ENCODE measurements around the gene ZNF302.
"Not testable (repeated sequence)": the region's sequence is repeated elsewhere in the genome, so short reads cannot be mapped to it uniquely, and the experiment has no call there.

ZNF302 gene

DNA sequence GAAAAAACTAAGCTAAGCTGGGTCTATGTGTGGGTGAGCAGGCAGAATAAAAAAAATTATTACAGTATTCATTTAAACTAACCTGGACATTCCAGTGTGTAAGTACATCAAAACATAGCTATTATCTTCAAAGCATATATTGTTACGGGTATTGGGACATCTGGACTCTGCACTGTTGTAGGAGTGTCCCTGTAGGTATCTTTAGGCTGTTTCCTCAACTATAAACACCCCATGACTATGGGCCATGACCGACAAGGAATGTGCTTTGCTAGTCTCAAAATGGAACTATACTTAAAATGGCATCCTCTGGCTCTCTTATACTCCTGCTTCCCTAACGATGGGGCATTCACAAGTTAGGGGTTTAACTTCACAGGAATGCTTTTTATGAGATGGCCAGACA is 3.9 kb upstream of the ZNF302 start:
- DNase-seq = no peak

GRCh38 chr19:34675250-34675649 is 2.2 kb upstream of the ZNF302 start:
- no peak for DNase-seq

GRCh38 chr19:34675919-34676318 is 1.6 kb upstream of the ZNF302 start:
- no peak for DNase-seq

GRCh38 chr19:34676697-34677385 is 637 bp upstream of the ZNF302 start, which contains the start of gene SCGB2B2:
SCGB2B2 (minus strand) TSS chr19:34677159; CDS start chr19:34594563, 82,596 bp downstream.
- peak; percentile 100 for DNase-seq

- DNase-seq = no peak
Measured at GRCh38 chr19:34678085-34678412, 571 bp downstream of the ZNF302 start.

- DNase-seq = no peak
Measured at GRCh38 chr19:34678421-34678820, 943 bp downstream of the ZNF302 start.

DNA sequence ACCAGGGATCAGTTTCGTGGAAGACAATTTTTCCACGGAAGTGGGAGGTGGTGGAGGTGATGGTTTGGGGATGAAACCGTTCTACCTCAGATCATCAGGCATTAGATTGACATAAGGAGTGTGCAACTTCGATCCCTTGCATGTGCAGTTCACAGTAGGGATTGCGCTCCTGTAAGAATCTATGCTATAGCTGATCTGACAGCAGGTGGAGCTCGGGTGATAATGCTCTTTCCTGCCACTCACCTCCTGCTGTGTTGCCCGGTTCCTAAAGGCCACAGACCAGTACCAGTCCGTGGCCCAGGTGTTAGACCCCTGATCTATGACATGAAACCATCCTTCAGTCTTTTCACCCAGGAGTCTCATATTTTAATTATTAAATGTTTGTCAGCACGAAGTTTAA is 4.0 kb downstream of the ZNF302 start:
- DNase-seq = no peak

- DNase-seq = not testable (repeated sequence)
Measured at GRCh38 chr19:34685266-34685665, 7.8 kb downstream of the ZNF302 start.

DNA sequence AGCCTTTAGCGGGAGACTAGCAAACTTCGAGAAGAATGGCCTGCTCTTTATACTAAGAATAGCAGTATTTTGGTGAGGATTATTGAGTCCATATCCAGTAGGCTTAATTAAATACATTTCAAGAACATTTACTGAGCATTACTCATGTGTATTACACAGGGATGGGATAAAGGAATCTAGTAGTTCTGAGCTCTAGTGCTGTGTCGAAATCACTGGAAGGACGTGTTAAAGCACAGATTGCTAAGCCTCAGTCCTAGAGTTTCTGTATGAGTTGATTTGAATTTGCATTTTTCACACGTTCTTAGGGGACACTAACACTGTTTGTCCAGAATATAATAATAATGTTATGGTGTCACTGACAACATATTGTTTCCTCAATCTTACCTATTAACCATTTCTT is 9.0 kb downstream of the ZNF302 start:
- no peak for DNase-seq

DNA sequence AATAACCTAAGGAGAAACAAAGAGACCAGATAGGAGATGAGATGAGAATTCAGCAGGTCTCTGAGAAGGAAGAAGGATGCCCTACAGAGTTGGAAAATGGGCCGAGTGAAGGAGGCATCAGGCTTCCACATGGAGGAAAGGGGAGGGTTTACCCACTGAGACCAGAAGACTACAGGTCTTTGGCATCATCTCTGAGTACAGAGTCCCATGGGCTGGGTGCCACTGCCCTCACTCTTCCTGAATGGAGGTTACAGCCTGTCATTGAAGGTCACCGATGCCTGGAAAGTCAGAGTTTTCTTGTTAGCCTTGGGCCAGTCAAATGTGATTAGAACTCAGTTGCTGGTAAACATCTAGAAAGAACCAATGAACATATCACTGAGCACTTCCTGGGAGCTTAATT is 9.9 kb downstream of the ZNF302 start:
- no peak for DNase-seq

DNA sequence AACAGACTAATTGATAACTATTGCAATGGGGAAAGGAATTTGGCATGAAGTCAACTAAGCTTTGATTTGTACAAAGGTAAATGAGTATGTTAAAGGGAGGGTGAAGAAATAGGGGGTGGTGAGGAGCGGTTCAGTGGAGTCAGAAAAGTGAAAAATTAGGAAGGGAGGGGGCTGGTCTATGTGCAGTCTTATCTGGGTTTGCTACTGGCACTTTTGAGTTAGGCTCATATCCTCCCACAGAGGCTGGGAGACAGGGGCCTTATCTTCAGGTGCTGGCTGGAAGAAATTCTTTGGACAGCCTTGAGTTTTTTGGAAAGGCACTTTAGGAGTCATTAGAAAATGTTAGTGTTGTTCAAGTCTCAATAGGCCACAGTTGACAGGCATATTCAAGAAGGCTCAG is 11.1 kb downstream of the ZNF302 start:
- DNase-seq = no peak

GRCh38 chr19:34690372-34690771 is 12.9 kb downstream of the ZNF302 start:
- no peak for DNase-seq

DNA sequence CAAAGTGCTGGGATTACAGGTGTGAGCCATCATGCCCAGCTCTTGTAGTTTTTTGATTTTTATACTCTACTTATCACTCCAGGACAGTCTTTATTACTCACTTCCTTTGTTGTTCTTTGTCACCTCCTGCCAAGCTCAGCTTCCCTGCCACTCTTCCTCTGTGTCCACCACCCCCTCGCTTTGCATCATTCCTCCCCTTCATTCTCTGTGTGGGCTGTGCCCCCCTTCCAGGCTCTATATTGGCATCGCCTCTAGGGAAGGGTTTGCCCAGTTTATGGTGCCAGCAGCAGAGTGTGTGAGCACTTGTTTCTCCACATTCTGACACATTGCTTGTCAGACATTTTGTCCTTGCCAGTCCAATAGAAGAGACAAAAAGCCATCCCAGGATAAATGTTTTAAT is 15.1 kb downstream of the ZNF302 start:
- DNase-seq = no peak

DNA sequence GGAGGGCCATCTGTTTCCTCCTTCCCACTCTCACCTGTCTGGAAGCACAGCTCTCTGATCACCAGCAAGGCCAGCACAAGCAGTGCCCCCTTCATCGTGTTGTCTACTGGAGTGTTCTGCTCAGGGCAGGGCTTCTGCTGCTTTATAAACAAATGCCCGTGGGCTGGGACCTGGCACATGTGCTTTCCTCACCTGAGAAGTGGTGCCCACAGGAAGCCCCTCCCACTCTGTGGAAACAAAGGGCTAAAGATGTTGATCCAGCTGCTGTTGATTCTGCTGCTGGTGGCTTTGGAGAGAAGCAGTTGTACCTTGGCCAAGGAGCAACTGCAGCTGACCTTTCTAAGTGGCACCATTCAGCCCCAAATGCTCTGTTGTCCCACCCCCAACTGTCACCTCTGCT is 30.2 kb downstream of the ZNF302 start:
- no peak for DNase-seq

DNA sequence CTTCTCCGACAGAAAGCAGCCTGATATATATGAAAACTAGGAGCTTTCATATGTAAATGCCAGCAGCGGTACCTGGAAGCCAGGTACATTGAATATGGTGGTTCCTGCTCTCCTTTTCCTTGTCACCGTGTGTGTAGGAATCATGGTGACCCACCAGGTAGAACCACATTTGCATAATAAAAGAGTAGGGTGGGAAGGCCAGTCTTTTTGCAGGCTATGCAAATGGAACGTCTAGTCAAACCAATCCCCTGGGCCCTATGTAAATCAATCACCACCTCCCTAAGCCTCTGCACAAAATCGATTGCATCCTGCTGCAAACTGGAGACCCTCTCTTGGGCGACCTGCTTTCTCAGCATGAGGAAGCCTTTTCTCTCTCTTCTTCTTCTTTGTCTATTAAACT is 34.4 kb downstream of the ZNF302 start:
- DNase-seq = no peak

- peak; percentile 27 for DNase-seq
Measured at GRCh38 chr19:34712395-34713261, 35.1 kb downstream of the ZNF302 start.

GRCh38 chr19:34713262-34713637 is 35.8 kb downstream of the ZNF302 start:
- DNase-seq = no peak

DNA sequence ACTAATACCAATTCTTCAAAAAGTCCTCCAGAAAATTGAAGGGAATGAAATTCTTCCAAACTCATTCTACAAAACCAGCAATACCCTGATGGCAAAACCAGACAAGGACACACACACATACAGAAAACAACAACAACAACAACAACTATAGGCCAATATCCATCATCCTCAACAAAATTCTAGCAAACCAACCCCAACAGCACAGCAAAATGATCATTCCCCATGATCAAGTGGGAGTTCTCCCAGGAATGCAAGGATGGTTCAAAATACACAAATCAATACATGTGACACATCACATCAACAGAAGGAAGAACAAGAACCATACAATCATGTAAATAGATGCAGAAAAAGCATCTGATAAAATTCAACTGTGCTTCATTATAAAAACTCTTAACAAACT is 37.9 kb downstream of the ZNF302 start:
- DNase-seq = no peak

DNA sequence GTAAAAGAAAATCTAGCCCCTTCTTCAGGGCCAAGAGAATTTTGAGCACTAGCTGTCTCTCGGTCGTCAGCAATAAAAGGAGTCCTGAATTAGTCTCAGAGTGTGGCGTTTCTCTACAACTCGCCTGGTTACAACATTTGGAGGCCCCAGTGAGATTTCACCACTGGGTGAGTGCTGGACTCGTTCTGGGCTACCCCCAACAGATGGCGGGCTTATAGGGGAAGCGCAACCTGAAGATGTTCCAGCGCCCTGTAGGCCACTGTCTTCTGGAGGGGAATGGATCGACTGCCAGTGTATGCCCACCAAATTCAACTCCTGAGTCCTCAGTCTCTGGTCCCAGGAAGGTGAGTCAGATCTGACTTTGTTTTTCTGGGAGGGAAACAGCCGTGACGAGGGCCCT is 44.9 kb downstream of the ZNF302 start:
- no peak for DNase-seq

DNA sequence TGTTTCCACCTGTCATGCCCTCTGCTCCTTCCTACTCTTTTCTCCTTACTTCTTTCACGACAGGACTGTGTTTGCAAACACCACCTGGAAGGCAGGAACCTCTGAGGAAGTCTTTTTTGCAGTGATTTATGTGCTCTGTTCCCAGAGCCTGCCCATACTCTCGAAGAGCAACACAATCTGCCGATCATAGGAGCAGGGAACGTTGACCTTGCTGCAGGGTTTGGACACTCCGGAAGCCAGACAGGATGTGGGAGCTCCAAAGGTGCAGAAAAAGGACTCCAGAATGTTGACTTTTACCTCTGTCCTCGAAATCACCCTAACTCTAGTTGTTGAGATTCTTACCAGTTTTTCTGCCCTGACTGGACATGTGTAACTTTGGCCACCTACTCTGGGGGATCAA is 47.9 kb downstream of the ZNF302 start:
- DNase-seq = no peak

DNA sequence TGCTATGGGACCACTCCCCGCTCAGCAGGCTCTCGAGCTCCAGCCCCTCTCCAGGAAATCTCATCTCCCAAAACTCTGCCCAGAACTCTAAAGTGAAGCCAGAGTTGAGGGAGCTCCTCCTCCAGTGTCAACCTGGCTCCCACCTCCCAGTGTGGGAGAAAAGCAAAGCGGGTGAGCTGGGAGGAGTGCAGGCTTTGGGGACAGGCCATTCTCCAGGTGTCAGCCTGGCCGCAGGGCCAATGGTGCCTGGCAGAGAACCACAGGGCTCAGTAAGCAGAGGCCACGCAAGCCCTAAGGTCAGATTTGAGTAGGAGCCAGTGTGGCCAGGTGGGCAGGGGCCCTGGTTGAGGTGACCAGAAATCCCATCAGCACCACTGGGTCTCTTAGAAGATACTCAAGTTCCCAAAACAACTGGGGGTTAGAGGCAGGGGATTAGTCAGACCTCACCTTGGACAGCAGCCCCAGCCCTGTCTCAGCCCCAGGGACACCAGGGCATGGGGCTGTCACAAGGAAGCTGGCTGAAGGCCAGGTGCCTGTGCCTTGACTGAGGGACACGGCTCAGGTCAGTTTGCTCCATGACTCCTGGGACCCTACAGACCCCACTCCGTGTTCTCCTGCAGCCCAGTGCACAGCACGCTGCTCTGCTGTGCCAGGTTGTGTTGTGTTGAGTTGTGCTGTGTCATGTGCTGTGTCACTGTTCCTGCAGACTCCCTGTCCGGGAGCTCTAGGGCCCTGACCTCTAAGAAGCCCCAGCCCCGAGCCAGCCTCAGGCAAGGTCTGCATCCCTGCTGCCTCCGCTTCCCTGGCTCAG is 53.7 kb downstream of the ZNF302 start:
- DNase-seq = no peak

GRCh38 chr19:34731964-34732363 is 54.5 kb downstream of the ZNF302 start:
- DNase-seq = no peak

DNA sequence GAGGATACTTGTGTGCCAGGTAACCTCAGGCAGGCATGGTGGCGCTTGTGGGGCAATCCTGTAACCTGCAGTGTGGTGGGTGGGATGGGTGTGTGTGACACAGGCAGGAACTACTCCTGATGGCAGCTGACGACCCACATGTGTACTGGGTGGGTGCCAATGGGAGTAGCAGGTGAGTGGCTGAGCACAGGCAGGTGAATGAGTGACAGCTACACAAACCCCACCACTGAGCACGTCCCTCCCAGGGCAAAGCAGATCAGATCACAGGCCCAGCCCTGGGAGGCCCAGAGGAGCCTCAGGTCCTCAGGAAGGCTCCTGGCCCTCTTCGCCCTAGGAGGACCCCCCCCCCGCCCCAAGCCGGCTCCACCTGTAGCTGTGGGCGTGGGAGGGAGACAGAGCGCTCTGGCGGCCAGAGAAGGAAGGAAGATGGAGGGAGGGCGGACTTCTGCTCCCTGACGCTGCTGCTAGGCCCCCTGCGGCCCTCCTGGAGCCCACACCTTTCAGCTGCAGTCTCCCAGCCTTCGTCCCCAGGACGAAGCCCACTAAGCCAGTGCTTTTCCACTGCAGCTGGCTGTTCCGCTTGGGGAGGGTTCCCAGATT is 55.2 kb downstream of the ZNF302 start:
- peak; percentile 33 for DNase-seq
